ENCODE data around the gene ZNHIT6.
"Not testable (repeated sequence)": the region's sequence is repeated elsewhere in the genome, so short reads cannot be mapped to it uniquely, and the experiment has no call there.

Gene ZNHIT6

DNA sequence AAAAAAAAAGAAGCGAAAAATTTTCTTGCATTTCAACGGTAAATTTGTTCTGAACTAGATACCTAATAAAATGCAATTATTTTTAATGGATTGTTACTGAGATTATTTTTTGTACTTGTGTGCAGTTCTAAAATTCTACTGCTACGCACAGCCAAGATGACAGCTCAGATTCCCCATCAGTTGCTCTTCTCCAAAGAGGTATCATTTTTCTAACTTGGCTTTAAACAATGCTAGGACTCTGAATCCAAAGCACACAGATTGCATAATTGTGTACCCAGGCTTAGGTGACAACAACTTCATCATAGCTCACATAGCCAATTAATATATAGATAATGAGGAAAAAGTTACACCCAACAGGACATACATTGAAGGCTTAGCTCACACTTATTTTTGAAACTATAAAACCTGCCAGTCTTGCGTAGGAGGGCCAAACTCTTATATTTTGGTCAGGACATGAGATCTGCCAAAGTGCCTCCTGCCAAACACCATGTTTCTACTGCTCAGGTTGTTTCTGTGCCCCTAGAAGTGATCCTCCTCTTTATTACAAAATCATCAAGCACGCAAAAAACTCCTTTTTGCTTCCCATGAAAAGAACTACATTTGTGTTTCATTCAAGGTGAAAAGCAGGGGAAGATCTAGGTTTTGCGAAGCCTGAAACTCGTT is 10.6 kb upstream of the ZNHIT6 start:
- DNase-seq (ENCODE audit: low read depth) = no peak

DNA sequence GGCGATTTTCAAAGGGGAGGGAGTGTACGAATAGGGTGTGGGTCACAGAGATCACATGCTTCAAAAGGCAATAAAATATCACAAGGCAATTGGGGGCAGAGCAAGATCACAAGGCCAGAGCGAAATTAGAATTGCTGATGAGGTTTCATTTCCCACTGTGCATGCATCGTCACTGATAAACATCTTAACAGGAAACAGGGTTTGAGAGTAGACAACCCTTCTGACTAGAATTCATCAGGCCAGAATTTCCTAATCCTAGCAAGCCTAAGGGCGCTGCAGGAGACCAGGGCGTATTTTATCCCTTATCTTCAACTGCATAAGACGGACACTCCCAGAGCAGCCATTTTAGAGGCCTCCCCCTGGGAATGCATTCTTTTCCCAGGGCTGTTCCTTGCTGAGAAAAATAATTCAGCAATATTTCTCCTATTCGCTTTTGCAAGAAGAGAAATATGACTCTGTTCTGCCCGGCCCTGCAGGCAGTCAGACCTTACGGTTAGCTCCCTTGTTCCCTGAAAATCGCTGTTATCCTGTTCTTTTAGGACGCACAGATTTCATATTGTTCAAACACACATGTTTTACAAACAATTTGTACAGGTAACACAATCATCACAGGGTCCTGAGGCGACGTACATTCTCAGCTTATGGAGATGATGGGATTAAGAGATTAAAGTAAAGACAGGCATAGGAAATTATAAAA is 6.3 kb upstream of the ZNHIT6 start:
- not testable (repeated sequence) for H3K4me3 ChIP-seq (ENCODE audit: control insufficient read depth, low read depth, low read length); DNase-seq (ENCODE audit: low read depth)

More for the DNA sequence above, 10.6 kb upstream of the ZNHIT6 start:
- TF ChIP-seq, protein P1, sequence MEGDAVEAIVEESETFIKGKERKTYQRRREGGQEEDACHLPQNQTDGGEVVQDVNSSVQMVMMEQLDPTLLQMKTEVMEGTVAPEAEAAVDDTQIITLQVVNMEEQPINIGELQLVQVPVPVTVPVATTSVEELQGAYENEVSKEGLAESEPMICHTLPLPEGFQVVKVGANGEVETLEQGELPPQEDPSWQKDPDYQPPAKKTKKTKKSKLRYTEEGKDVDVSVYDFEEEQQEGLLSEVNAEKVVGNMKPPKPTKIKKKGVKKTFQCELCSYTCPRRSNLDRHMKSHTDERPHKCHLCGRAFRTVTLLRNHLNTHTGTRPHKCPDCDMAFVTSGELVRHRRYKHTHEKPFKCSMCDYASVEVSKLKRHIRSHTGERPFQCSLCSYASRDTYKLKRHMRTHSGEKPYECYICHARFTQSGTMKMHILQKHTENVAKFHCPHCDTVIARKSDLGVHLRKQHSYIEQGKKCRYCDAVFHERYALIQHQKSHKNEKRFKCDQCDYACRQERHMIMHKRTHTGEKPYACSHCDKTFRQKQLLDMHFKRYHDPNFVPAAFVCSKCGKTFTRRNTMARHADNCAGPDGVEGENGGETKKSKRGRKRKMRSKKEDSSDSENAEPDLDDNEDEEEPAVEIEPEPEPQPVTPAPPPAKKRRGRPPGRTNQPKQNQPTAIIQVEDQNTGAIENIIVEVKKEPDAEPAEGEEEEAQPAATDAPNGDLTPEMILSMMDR (IDR thresholded peaks at IDR 0.05; ENCODE audit: control insufficient read depth, insufficient read depth, low read depth, low read length, missing control alignments) = no peak
- H3K4me3 ChIP-seq (ENCODE audit: control insufficient read depth, low read depth, low read length) = no peak overlapping the region

DNA sequence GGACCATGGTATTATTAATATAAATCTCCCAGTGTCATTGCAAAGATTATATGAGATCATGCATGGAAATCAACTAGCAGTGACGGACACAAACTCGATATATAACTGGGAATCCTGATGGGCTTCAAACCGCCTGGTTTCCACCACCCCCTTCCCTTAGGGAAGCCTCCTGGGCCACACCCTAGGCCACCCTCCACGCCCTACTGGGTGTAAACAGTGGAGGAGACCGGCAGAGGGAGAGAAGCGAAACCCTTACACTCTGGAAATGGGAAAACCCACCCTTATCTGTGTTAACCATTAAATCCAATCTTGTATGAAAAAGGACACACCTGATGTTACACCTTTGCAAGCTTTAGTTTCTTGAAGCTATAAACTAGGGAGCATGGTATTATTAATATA is 595 bp upstream of the ZNHIT6 start:
- no peak for DNase-seq (ENCODE audit: low read depth)
- TF ChIP-seq, protein P1 (IDR thresholded peaks at IDR 0.05; ENCODE audit: control insufficient read depth, insufficient read depth, low read depth, low read length, missing control alignments) = no peak
- H3K4me3 ChIP-seq (ENCODE audit: control insufficient read depth, low read depth, low read length) = peak overlapping the region; percentile 73

DNA sequence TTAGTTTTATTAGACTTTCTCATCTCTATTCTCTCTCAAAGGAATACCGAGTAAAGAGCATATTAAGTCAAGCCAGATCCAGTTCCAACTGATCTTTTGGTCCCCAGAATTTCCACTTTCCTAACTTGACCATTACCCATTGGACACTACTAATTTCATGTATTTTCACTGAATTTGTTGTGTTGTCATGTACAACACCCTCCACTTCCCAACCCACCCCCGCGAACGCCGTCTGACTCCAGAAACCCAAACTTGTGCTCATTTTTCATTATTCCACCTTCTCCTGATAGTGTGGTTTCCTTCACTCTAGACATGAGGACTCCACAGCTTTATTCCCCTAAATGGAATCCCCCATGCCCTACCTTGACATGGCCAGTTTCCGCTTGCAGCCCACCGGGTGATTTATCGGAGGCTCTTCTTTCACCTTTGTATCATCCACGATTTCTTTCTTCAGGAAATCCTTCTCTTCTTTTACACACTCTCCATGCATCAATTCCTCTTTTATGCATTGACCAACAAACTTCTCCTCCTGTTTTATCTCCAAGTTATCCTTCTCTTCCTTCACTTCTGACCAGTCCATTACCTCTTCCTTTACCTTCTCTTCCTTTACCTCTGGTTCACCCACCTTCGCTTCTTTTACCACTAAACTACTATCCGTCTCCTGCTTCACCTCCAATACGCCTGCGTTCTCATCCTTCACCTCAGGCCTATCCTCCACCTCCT is 805 bp downstream of the ZNHIT6 start:
- DNase-seq (ENCODE audit: low read depth) = no peak
- TF ChIP-seq, protein P1 (IDR thresholded peaks at IDR 0.05; ENCODE audit: control insufficient read depth, insufficient read depth, low read depth, low read length, missing control alignments) = no peak
- peak overlapping the region; percentile 73 for H3K4me3 ChIP-seq (ENCODE audit: control insufficient read depth, low read depth, low read length)

DNA sequence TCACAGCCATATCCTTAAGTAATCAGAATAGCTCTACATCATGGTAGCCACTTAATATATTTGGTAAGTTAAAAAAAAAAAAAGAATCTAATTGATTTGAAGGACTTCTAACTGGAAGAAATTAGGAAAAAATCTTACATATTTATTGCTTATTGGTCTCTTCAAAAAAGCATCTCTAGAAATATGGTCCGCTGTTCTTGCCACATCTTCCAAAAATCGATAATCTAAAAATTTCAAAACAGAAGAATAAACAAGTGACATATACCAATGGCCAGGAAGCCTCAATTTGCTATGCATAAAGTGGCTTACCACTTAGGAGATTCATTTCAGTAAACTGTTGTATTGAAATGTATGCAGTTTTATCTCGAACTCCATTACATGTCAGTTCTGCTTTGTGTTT is 2.3 kb downstream of the ZNHIT6 start:
- no peak overlapping the region for H3K4me3 ChIP-seq (ENCODE audit: control insufficient read depth, low read depth, low read length)
- TF ChIP-seq, protein P1 (IDR thresholded peaks at IDR 0.05; ENCODE audit: control insufficient read depth, insufficient read depth, low read depth, low read length, missing control alignments) = no peak
- DNase-seq (ENCODE audit: low read depth) = no peak

DNA sequence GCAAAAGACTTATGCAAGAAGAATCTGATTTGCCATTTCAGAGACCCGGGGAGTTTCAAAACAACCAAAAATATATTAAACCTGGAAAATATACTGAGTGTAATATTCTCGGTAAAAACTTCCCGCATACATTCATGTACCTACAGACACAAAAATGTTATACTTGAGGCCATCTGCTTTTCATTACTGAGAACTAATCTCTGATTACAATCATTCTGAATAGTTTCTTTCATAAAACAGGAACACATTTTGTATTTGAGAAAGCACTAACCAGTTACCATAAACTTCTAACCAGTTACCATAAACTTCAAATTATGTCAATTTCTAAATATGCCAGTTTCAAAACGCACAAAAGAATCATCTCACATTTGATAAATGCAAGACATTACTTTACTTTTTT is 7.8 kb downstream of the ZNHIT6 start:
- TF ChIP-seq, protein P1 (IDR thresholded peaks at IDR 0.05; ENCODE audit: control insufficient read depth, insufficient read depth, low read depth, low read length, missing control alignments) = no peak
- no peak overlapping the region for H3K4me3 ChIP-seq (ENCODE audit: control insufficient read depth, low read depth, low read length)
- no peak for DNase-seq (ENCODE audit: low read depth)

DNA sequence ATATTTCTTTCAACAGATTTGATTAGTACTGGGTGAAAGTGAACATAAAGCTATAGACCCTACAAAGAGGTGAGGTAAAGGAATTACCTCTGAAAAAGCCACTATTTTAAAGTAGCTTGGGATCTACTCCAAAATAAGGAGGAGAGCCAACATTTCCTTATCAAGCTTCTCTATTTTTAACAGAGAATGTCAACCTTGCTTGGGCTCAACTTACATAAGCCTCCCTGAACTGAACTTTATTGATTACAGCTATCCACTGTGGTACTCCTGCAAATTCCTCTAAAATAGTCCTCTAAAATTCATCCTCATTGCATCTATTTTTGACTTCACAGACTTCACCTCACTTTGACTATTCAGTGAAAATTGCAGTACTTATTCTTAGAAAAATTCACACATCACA is 10.3 kb downstream of the ZNHIT6 start:
- TF ChIP-seq, protein P1 (IDR thresholded peaks at IDR 0.05; ENCODE audit: control insufficient read depth, insufficient read depth, low read depth, low read length, missing control alignments) = no peak
- H3K4me3 ChIP-seq (ENCODE audit: control insufficient read depth, low read depth, low read length) = no peak overlapping the region
- DNase-seq (ENCODE audit: low read depth) = no peak

Data from AG09309 (cell line).